Tibial nerve (tissue), 4 donors: Measurements from ENCODE around the gene SLC22A1. TPM values are rescaled to one million over a fixed set of nuclear protein-coding genes. Genes with fewer than 3 reads are reported as not detected.
"Not testable (repeated sequence)": the region's sequence is repeated elsewhere in the genome, so short reads cannot be mapped to it uniquely, and the experiment has no call there.

Experiments
- DNase-seq, 2 donors: peaks; one replicate each; pipeline ENCODE4 v3.0.0-alpha.2; 2019; ENCODE audit warnings: low spot score in 2 of 2
- H3K27ac ChIP-seq, 4 donors: fragments of 200-600 bp; sonication (generic) in 3 of 4; one replicate each; pipeline ENCODE4 v1.5.1; 2017 to 2019; ENCODE audit warnings: mild to moderate bottlenecking in 1 of 4
- H3K27me3 ChIP-seq, 2 donors: fragments of 200-600 bp; sonication (generic) in 1 of 2; one replicate each; pipeline versions ENCODE4 v1.5.1 to v1.6.0; 2017 to 2019
- H3K36me3 ChIP-seq, 3 donors: fragments of 200-600 bp; sonication (generic); one replicate each; pipeline ENCODE4 v1.5.1; 2018 to 2019
- H3K4me1 ChIP-seq, 4 donors: fragments of 200-600 bp; sonication (generic) in 3 of 4; one replicate each; pipeline ENCODE4 v1.5.1; 2017 to 2019
- H3K4me3 ChIP-seq, 4 donors: fragments of 200-600 bp; sonication (generic) in 3 of 4; one replicate each; pipeline ENCODE4 v1.5.1; 2017 to 2019; ENCODE audit warnings: mild to moderate bottlenecking in 1 of 4, moderate library complexity in 1 of 4
- H3K9me3 ChIP-seq, 4 donors: fragments of 200-600 bp; sonication (generic) in 3 of 4; one replicate each; pipeline ENCODE4 v1.5.1; 2017 to 2019
- CTCF ChIP-seq, 5 experiments: fragments of 200-600 bp in 3 of 5; fragments of 450-650 bp in 2 of 5; sonication (generic) in 3 of 5; IDR thresholded peaks; one replicate each; pipeline ENCODE4 v1.5.1; 2016 to 2019; ENCODE audit warnings: antibody characterized with exemption in 5 of 5, mild to moderate bottlenecking in 3 of 5, moderate library complexity in 2 of 5
- EP300 ChIP-seq, 2 donors: sonication (generic); formaldehyde crosslinking; IDR thresholded peaks; one replicate each; pipeline ENCODE4 v1.6.1; 2017; ENCODE audit warnings: antibody characterized with exemption in 2 of 2, mild to moderate bottlenecking in 1 of 2
- POLR2A ChIP-seq, 2 donors: fragments of 450-650 bp; IDR thresholded peaks; one replicate each; pipeline ENCODE4 v1.6.1; 2017; ENCODE audit warnings: antibody characterized with exemption in 2 of 2, mild to moderate bottlenecking in 2 of 2, moderate library complexity in 2 of 2
- WGBS, 2 donors: methylation state at CpG; one replicate each; pipeline ENCODE4 v1.1.5; 2018; 5-methylcytosine and 5-hydroxymethylcytosine counted together
- total RNA-seq, 4 donors: library from RNA; depleted of rRNA; stranded (reverse); fragments of >200 nt; gene quantifications; one replicate each; pipeline ENCODE4 v1.1.0, GENCODE V29; 2016

Gene SLC22A1
- total RNA-seq, 4 donors from 2014 or later: 1.3 to 5.5 (median 2.3) TPM

- H3K36me3 ChIP-seq: peaks cover 0 to 4% (median 0%) of the 10 kb centered on the region in 3 donors
- H3K4me3 ChIP-seq: no peak overlapping the region
- no peak overlapping the region for H3K27ac ChIP-seq
- H3K27me3 ChIP-seq: no peaks in the 10 kb centered on the region
- TF ChIP-seq POLR2A (IDR thresholded peaks at IDR 0.05) (no peak), CTCF (IDR thresholded peaks at IDR 0.05) (no peak), EP300 (IDR thresholded peaks at IDR 0.05) (no peak)
- DNase-seq: no peak
- WGBS, 2 donors: 34 to 55% methylated on average over 12 of the region's 12 CpGs
- H3K9me3 ChIP-seq: no peaks in the 10 kb centered on the region
- peaks cover 0 to 8% (median 0%) of the 10 kb centered on the region in 4 donors for H3K4me1 ChIP-seq
Observed at GRCh38 chr6:160132776-160133338, 11.2 kb downstream of the SLC22A1 start.

GRCh38 chr6:160133441-160134336, 12.1 kb downstream of the SLC22A1 start:
- Histone ChIP-seq H3K9me3 (no peaks in the 10 kb centered on the region), H3K27me3 (no peaks in the 10 kb centered on the region), H3K4me3 (no peak overlapping the region), H3K4me1 (peaks cover 0 to 16% (median 1%) of the 10 kb centered on the region in 4 donors), H3K36me3 (peaks cover 0 to 4% (median 0%) of the 10 kb centered on the region in 3 donors), H3K27ac (no peak overlapping the region)
- TF ChIP-seq POLR2A (IDR thresholded peaks at IDR 0.05) (no peak), EP300 (IDR thresholded peaks at IDR 0.05) (no peak), CTCF (IDR thresholded peaks at IDR 0.05) (no peak)
- DNase-seq: no peak
- 88 to 92% methylated on average over 44 to 47 of the region's 47 CpGs for WGBS, 2 donors

GRCh38 chr6:160134337-160134751, 12.7 kb downstream of the SLC22A1 start:
- not testable (repeated sequence) for H3K4me3 ChIP-seq, H3K9me3 ChIP-seq, H3K27me3 ChIP-seq, H3K27ac ChIP-seq, DNase-seq, H3K36me3 ChIP-seq
- WGBS, 2 donors: 92 to 97% methylated on average over 20 of the region's 20 CpGs
- H3K4me1 ChIP-seq: peaks cover 0 to 19% (median 2%) of the 10 kb centered on the region in 4 donors

- TF ChIP-seq EP300 (IDR thresholded peaks at IDR 0.05): no peak
- Histone ChIP-seq H3K36me3 (peaks cover 0 to 4% (median 0%) of the 10 kb centered on the region in 3 donors), H3K9me3 (no peaks in the 10 kb centered on the region), H3K4me1 (peaks cover 0 to 19% (median 2%) of the 10 kb centered on the region in 4 donors), H3K27ac (no peak overlapping the region), H3K4me3 (no peak overlapping the region), H3K27me3 (no peaks in the 10 kb centered on the region)
- DNase-seq: no peak
- WGBS, 2 donors: 90 to 94% methylated on average over 6 of the region's 6 CpGs
Observed at GRCh38 chr6:160134779-160135547, 13.3 kb downstream of the SLC22A1 start.

GRCh38 chr6:160135907-160136655, 14.5 kb downstream of the SLC22A1 start:
- TF ChIP-seq EP300 (IDR thresholded peaks at IDR 0.05) (no peak), POLR2A (IDR thresholded peaks at IDR 0.05) (no peak), CTCF (IDR thresholded peaks at IDR 0.05) (no peak)
- 77 to 78% methylated on average over 19 to 21 of the region's 21 CpGs for WGBS, 2 donors
- peaks cover 0 to 4% (median 0%) of the 10 kb centered on the region in 3 donors for H3K36me3 ChIP-seq

More at GRCh38 chr6:160135907-160136655, 14.5 kb downstream of the SLC22A1 start:
- H3K4me1 ChIP-seq: peaks cover 0 to 19% (median 2%) of the 10 kb centered on the region in 4 donors
- DNase-seq: no peak
- no peak overlapping the region for H3K4me3 ChIP-seq
- H3K27me3 ChIP-seq: no peaks in the 10 kb centered on the region
- no peaks in the 10 kb centered on the region for H3K9me3 ChIP-seq
- H3K27ac ChIP-seq: no peak overlapping the region
